SK-N-SH (cell line): ENCODE measurements around the gene SPSB3. TPM values are rescaled to one million over a fixed set of nuclear protein-coding genes. Genes with fewer than 3 reads are reported as not detected.

Experiments used
- CTCF ChIA-PET: fragments of 300-600, 350-600 bp; formaldehyde crosslinking; extraction: SDS; loops from one replicate; lab custom pipeline; 2021; lab: Yijun Ruan, JAX
- POLR2A ChIA-PET: fragments of 350-600 bp; sonication (Branson Sonifier 250); formaldehyde crosslinking; extraction: SDS; loops from one replicate; lab custom pipeline; 2020; ENCODE audit warnings: antibody characterized with exemption, inconsistent platforms; lab: Yijun Ruan, JAX
- DNase-seq: peaks from one replicate; pipeline ENCODE4 v3.0.0; 2012
- H2AFZ ChIP-seq: fragments of 200-600 bp; sonication (generic); 2 replicates; pipeline ENCODE4 v1.8.1; 2016; ENCODE audit warnings: antibody characterized with exemption, mild to moderate bottlenecking, low read depth
- H3F3A ChIP-seq: fragments of 200-600 bp; sonication (generic); replicated peaks from 2 replicates; pipeline ENCODE3; 2016; ENCODE audit warnings: antibody characterized with exemption, mild to moderate bottlenecking; ENCODE audit not compliant: insufficient read depth
- H3K27ac ChIP-seq, 2 experiments: fragments of 200-500 bp in 1 of 2; fragments of 200-600 bp in 1 of 2; sonication (Bioruptor generic) in 1 of 2; sonication (generic), shearing (Covaris generic) in 1 of 2; 2 replicates each; pipeline versions ENCODE4 v1.5.1 to v1.6.1; 2014 to 2016; ENCODE audit warnings: low read depth in 2 of 2, inconsistent platforms in 1 of 2, low read length in 1 of 2, mild to moderate bottlenecking in 1 of 2, mixed read lengths in 1 of 2
- H3K27me3 ChIP-seq: fragments of 200-600 bp; sonication (generic), shearing (Covaris generic); 2 replicates; pipeline ENCODE4 v1.6.1; 2016; ENCODE audit warnings: mixed run types; ENCODE audit not compliant: insufficient read depth
- H3K36me3 ChIP-seq, 2 experiments: fragments of 200-500 bp in 1 of 2; fragments of 200-600 bp in 1 of 2; sonication (Bioruptor generic) in 1 of 2; sonication (generic) in 1 of 2; replicated peaks in 1 of 2; 2 replicates each; pipeline versions ENCODE3 to v1.5.1; 2014 to 2016; ENCODE audit warnings: low read length in 1 of 2, mild to moderate bottlenecking in 1 of 2; ENCODE audit not compliant: insufficient read depth in 2 of 2, control insufficient read depth in 1 of 2
- H3K4me1 ChIP-seq, 2 experiments: fragments of 200-500 bp in 1 of 2; fragments of 200-600 bp in 1 of 2; sonication (Bioruptor generic) in 1 of 2; sonication (generic), shearing (Covaris generic) in 1 of 2; 2 replicates each; pipeline versions ENCODE4 v1.5.1 to v1.6.1; 2014 to 2016; ENCODE audit warnings: low read depth in 1 of 2, low read length in 1 of 2, mixed run types in 1 of 2; ENCODE audit not compliant: insufficient read depth in 2 of 2, control insufficient read depth in 1 of 2
- H3K4me2 ChIP-seq: fragments of 200-600 bp; sonication (generic), shearing (Covaris generic); 2 replicates; pipeline ENCODE4 v1.6.1; 2017; ENCODE audit warnings: mixed run types
- H3K4me3 ChIP-seq, 2 experiments: fragments of 200-500 bp in 1 of 2; fragments of 200-600 bp in 1 of 2; sonication (Bioruptor generic) in 1 of 2; sonication (generic), shearing (Covaris generic) in 1 of 2; 2 replicates each; pipeline versions ENCODE4 v1.5.1 to v1.8.1; 2014 to 2016; ENCODE audit warnings: low read depth in 2 of 2, inconsistent platforms in 1 of 2, low read length in 1 of 2, mild to moderate bottlenecking in 1 of 2, mixed read lengths in 1 of 2, moderate library complexity in 1 of 2
- H3K79me2 ChIP-seq: fragments of 200-600 bp; sonication (generic); 2 replicates; pipeline ENCODE4 v1.8.1; 2017; ENCODE audit warnings: mild to moderate bottlenecking; ENCODE audit not compliant: insufficient read depth
- H3K9ac ChIP-seq: fragments of 200-600 bp; sonication (generic); 2 replicates; pipeline ENCODE4 v1.6.1; 2017; ENCODE audit warnings: mixed run types
- H3K9me2 ChIP-seq: fragments of 200-600 bp; sonication (generic); 2 replicates; pipeline ENCODE4 v1.6.1; 2017; ENCODE audit warnings: mixed run types
- H3K9me3 ChIP-seq: fragments of 200-600 bp; sonication (generic); 2 replicates; pipeline ENCODE4 v1.6.1; 2017; ENCODE audit warnings: mixed run types, mild to moderate bottlenecking, moderate library complexity
- H4K20me1 ChIP-seq: fragments of 200-600 bp; sonication (generic); 2 replicates; pipeline ENCODE4 v1.6.1; 2017; ENCODE audit warnings: mild to moderate bottlenecking, mixed run types; ENCODE audit not compliant: insufficient read depth
- CTCF ChIP-seq: fragments of 200-600 bp; sonication (generic); IDR thresholded peaks from 2 replicates; pipeline ENCODE4 v1.6.1; 2017; ENCODE audit warnings: antibody characterized with exemption, mild to moderate bottlenecking, moderate library complexity
- EP300 ChIP-seq, 2 experiments: IDR thresholded peaks; 2 replicates each; pipeline versions ENCODE4 v1.4.0 to v1.6.1; 2012; ENCODE audit warnings: borderline replicate concordance in 1 of 2, low read depth in 1 of 2, low read length in 1 of 2
- EZH2phosphoT487 ChIP-seq: fragments of 200-600 bp; sonication (generic); IDR thresholded peaks from 2 replicates; pipeline ENCODE4 v1.6.1; 2017; ENCODE audit warnings: low read depth, mixed run types, mild to moderate bottlenecking, antibody characterized with exemption, moderate library complexity, borderline replicate concordance
- FOSL2 ChIP-seq: IDR thresholded peaks from 2 replicates; pipeline ENCODE4 v1.4.0; 2012; ENCODE audit warnings: low read depth, mild to moderate bottlenecking, moderate library complexity, borderline replicate concordance
- FOXJ3 ChIP-seq: sonication (generic); formaldehyde crosslinking; IDR thresholded peaks from 2 replicates; pipeline ENCODE4 v1.5.1; 2020; ENCODE audit warnings: mild to moderate bottlenecking, missing genetic modification reagents
- FOXM1 ChIP-seq: IDR thresholded peaks from 2 replicates; pipeline ENCODE4 v1.4.0; 2012; ENCODE audit warnings: low read depth, mild to moderate bottlenecking
- GABPA ChIP-seq: IDR thresholded peaks from 2 replicates; pipeline ENCODE4 v1.4.0; 2012; ENCODE audit warnings: low read depth, mild to moderate bottlenecking
- GATA2 ChIP-seq: sonication (generic); formaldehyde crosslinking; IDR thresholded peaks from 2 replicates; pipeline ENCODE4 v1.5.0; 2020; ENCODE audit warnings: mild to moderate bottlenecking, missing genetic modification reagents
- JUND ChIP-seq: IDR thresholded peaks from 2 replicates; pipeline ENCODE4 v1.4.0; 2012
- MAX ChIP-seq: IDR thresholded peaks from 2 replicates; pipeline ENCODE4 v1.4.0; 2012; ENCODE audit warnings: low read depth
- MEF2A ChIP-seq: IDR thresholded peaks from 2 replicates; pipeline ENCODE4 v1.4.0; 2012; ENCODE audit warnings: low read depth, borderline replicate concordance
- NFIC ChIP-seq: IDR thresholded peaks from 2 replicates; pipeline ENCODE4 v1.4.0; 2012; ENCODE audit warnings: borderline replicate concordance
- NRF1 ChIP-seq: IDR thresholded peaks from 2 replicates; pipeline ENCODE4 v1.6.1; 2012; ENCODE audit warnings: low read depth, mild to moderate bottlenecking, low read length
- PBX3 ChIP-seq: IDR thresholded peaks from 2 replicates; pipeline ENCODE4; 2012
- RCOR1 ChIP-seq: fragments of 150-350 bp; IDR thresholded peaks from 2 replicates; pipeline ENCODE4 v1.6.1; 2017; ENCODE audit warnings: antibody characterized with exemption, low read length
- REST ChIP-seq: IDR thresholded peaks from 2 replicates; pipeline ENCODE4 v1.6.1; 2012; ENCODE audit warnings: mild to moderate bottlenecking, low read depth, low read length, moderate library complexity
- RFX5 ChIP-seq: IDR thresholded peaks from 2 replicates; pipeline ENCODE4 v1.6.1; 2012; ENCODE audit warnings: mild to moderate bottlenecking, improper control_type of control experiment, low read length
- RXRA ChIP-seq: IDR thresholded peaks from 2 replicates; pipeline ENCODE4 v1.4.0; 2012; ENCODE audit warnings: low read depth, mild to moderate bottlenecking, borderline replicate concordance
- SIN3A ChIP-seq: IDR thresholded peaks from 2 replicates; pipeline ENCODE4 v1.6.1; 2012; ENCODE audit warnings: low read depth, mild to moderate bottlenecking, low read length, moderate library complexity, borderline replicate concordance
- SMC3 ChIP-seq: IDR thresholded peaks from 2 replicates; pipeline ENCODE4 v1.6.1; 2012; ENCODE audit warnings: low read depth, low read length, improper control_type of control experiment
- TCF12 ChIP-seq: IDR thresholded peaks from 2 replicates; pipeline ENCODE4 v1.4.0; 2012
- TEAD4 ChIP-seq: IDR thresholded peaks from 2 replicates; pipeline ENCODE4 v1.4.0; 2012; ENCODE audit warnings: mild to moderate bottlenecking, borderline replicate concordance; ENCODE audit not compliant: insufficient read depth
- ZBTB33 ChIP-seq: IDR thresholded peaks from 2 replicates; pipeline ENCODE4 v1.4.0; 2012; ENCODE audit warnings: low read depth, borderline replicate concordance
- WGBS: methylation state at CpG from one replicate; pipeline ENCODE4 v1.1.6; 2017; ENCODE audit warnings: low lambda C conversion rate; 5-methylcytosine and 5-hydroxymethylcytosine counted together
- polyA plus RNA-seq, 3 experiments: library from polyadenylated mRNA; depleted of rRNA; stranded (reverse); fragments of >200 nt; gene quantifications; 2 replicates each; pipeline ENCODE4 v1.2.3, GENCODE V29; 2012

SPSB3 gene
- polyA plus RNA-seq (2012; rRNA removed): 40.6 and 41.6 TPM in 2 replicates
- polyA plus RNA-seq (2012; cell fraction: cytosol; rRNA removed): 8.8 and 17.6 TPM in 2 replicates
- polyA plus RNA-seq (2012; cell fraction: nucleus; rRNA removed): 245 and 398 TPM in 2 replicates

GRCh38 chr16:1782408-1783264 lies at the start of gene SPSB3, which contains the start of gene NUBP2:
SPSB3 (minus strand) TSS chr16:1782571; CDS start chr16:1781483, 1,088 bp downstream.
NUBP2 (plus strand) TSS chr16:1782960; CDS start chr16:1783021, 61 bp downstream.
- H3K4me2 ChIP-seq: peak within 1 kb of the TSS; percentile 91
- H2AFZ ChIP-seq: peak within 1 kb of the TSS; percentile 73; the same call in 1 of the 2 replicates
- H3K4me3 ChIP-seq: peak within 1 kb of the TSS; percentile 84 to 90
- peaks cover 8% of the 10 kb centered on the region for H3F3A ChIP-seq
- H3K9me2 ChIP-seq: no peaks in the 10 kb centered on the region
- peak within 1 kb of the TSS; percentile 82 for H3K9ac ChIP-seq
- H3K36me3 ChIP-seq: peaks cover 3 to 35% of the 10 kb centered on the region in 2 experiments
- H4K20me1 ChIP-seq: peaks cover 13% of the 10 kb centered on the region; the same call in 1 of the 2 replicates
- H3K79me2 ChIP-seq: peaks cover 54% of the 10 kb centered on the region
- ChIA-PET POLR2A (interaction anchor here (0.9 to 2.2 kb wide), 8 partner anchors 9 to 362 kb away, joined by 3 to 24 read pairs (median 4); partner anchors contain the start of genes EME2, FAHD1, MRPS34 and NME3), CTCF (interaction anchor here (0.8 to 4.3 kb wide), 6 partner anchors 9 to 176 kb away, joined by 3 to 40 read pairs (median 4); partner anchors contain the start of genes EME2 and MRPS34)
- H3K27ac ChIP-seq: peak within 1 kb of the TSS; percentile 48 to 53
- WGBS: 2% methylated on average over 16 of the region's 102 CpGs
- no peaks in the 10 kb centered on the region for H3K9me3 ChIP-seq
- peaks cover 0 to 8% of the 10 kb centered on the region in 2 experiments; a peak in 1 of 4 replicates for H3K4me1 ChIP-seq
- DNase-seq: peak; percentile 97
- H3K27me3 ChIP-seq: no peaks in the 10 kb centered on the region
- no peak for TF ChIP-seq JUND
- TF ChIP-seq FOXM1: no peak
- TF ChIP-seq TCF12: no peak
- TF ChIP-seq RFX5: peak; percentile 62; the same call in 1 of the 2 replicates
- no peak for TF ChIP-seq EZH2phosphoT487
- no peak for TF ChIP-seq CTCF
- TF ChIP-seq TEAD4: no peak
- peak; percentile 79 for TF ChIP-seq MAX
- TF ChIP-seq ZBTB33: peak; percentile 64; the same call in 1 of the 2 replicates
- no peak for TF ChIP-seq GATA2 (CRISPR knock-in tag)
- peak; percentile 99 for TF ChIP-seq GABPA
- TF ChIP-seq NRF1: 0 out of 2 replicates have a peak, but pooled peaks have one; percentile 2
- peak; percentile 98 for TF ChIP-seq PBX3
- TF ChIP-seq REST: no peak
- 0 out of 2 replicates have a peak, but pooled peaks have one; percentile 27 for TF ChIP-seq FOXJ3 (CRISPR knock-in tag)
- TF ChIP-seq RXRA: no peak
- TF ChIP-seq SMC3: no peak
- peak; percentile 90 for TF ChIP-seq SIN3A
- no peak for TF ChIP-seq RCOR1
- TF ChIP-seq NFIC: no peak
- TF ChIP-seq MEF2A: no peak
- no peak for TF ChIP-seq FOSL2
- TF ChIP-seq EP300 (IDR thresholded peaks at IDR 0.05; ENCODE audit: borderline replicate concordance in 1 of 2, low read depth in 1 of 2, low read length in 1 of 2): no peak
